HCT116 (cell line): ENCODE results near the gene QRICH2. TPM values are rescaled to one million over a fixed set of nuclear protein-coding genes. Genes with fewer than 3 reads are reported as not detected.

ENCODE experiments used
- ATAC-seq: fragments of 200-7000 bp; cut with Tn5 transposase; 2 replicates; pipeline ENCODE4 v1.9.1; 2020; ENCODE audit warnings: mild to moderate bottlenecking, moderate library complexity
- BruUV-seq: library from RNA; stranded (reverse); fragments of 400-500 nt; replicated peaks from 2 replicates; lab custom pipeline; 2021; lab: Mats Ljungman, UMichigan
- CTCF ChIA-PET: fragments of 300-600 bp; sonication (Branson Sonifier 250); formaldehyde crosslinking; loops from one replicate; lab custom pipeline; 2021; ENCODE audit warnings: antibody characterized with exemption; lab: Charles Lee
- POLR2A ChIA-PET: fragments of 300-600, 350-600 bp; sonication (Branson Sonifier 250); formaldehyde crosslinking; loops from one replicate; lab custom pipeline; 2021; ENCODE audit warnings: antibody characterized with exemption; lab: Charles Lee
- RAD21 ChIA-PET, 2 experiments: fragments of 300-600 bp; sonication (Branson Sonifier 250); formaldehyde crosslinking; loops; one replicate each; lab custom pipeline; 2023; ENCODE audit warnings: low total read pairs in 2 of 2; ENCODE audit not compliant: uncharacterized antibody in 2 of 2, unreplicated experiment in 2 of 2, low non-redundant PET in 1 of 2; lab: Charles Lee
- DNase-seq: peaks from one replicate; pipeline ENCODE4 v3.0.0-alpha.2; 2010; ENCODE audit warnings: low read depth, low spot score
- H2AFZ ChIP-seq: fragments of 200-600 bp; shearing (Covaris generic), sonication (generic); 2 replicates; pipeline ENCODE4 v1.6.1; 2017; ENCODE audit warnings: low read depth, mixed run types, mixed read lengths, antibody characterized with exemption, low read length; ENCODE audit not compliant: poor library complexity, severe bottlenecking
- H3K27ac ChIP-seq: 2 replicates; pipeline ENCODE4 v1.5.1; 2012; ENCODE audit warnings: low read depth, low read length
- H3K27me3 ChIP-seq: fragments of 200-600 bp; sonication (generic); 2 replicates; pipeline ENCODE4 v1.6.1; 2016; ENCODE audit warnings: mixed run types, low read length, mixed read lengths; ENCODE audit not compliant: insufficient read depth
- H3K36me3 ChIP-seq, 2 experiments: fragments of 200-500 bp in 1 of 2; fragments of 200-600 bp in 1 of 2; sonication (Bioruptor generic) in 1 of 2; sonication (generic) in 1 of 2; 2 replicates each; pipeline versions ENCODE4 v1.5.1 to v1.6.1; 2014 to 2016; ENCODE audit warnings: low read length in 2 of 2, inconsistent platforms in 1 of 2, mixed read lengths in 1 of 2, mixed run types in 1 of 2; ENCODE audit not compliant: insufficient read depth in 2 of 2, control insufficient read depth in 1 of 2
- H3K4me1 ChIP-seq, 2 experiments: fragments of 200-600 bp in 1 of 2; sonication (generic) in 1 of 2; 2 replicates each; pipeline versions ENCODE4 v1.5.1 to v1.6.1; 2012 to 2017; ENCODE audit warnings: low read length in 2 of 2, inconsistent platforms in 1 of 2, mild to moderate bottlenecking in 1 of 2, mixed read lengths in 1 of 2, mixed run types in 1 of 2, moderate library complexity in 1 of 2; ENCODE audit not compliant: insufficient read depth in 2 of 2, control insufficient read depth in 1 of 2
- H3K4me2 ChIP-seq: fragments of 200-600 bp; sonication (generic); 2 replicates; pipeline ENCODE4 v1.6.1; 2017; ENCODE audit warnings: mixed run types, low read length, mixed read lengths
- H3K4me3 ChIP-seq, 2 experiments: fragments of 200-600 bp in 1 of 2; sonication (generic) in 1 of 2; replicated peaks in 1 of 2; 2 replicates each; pipeline ENCODE4 v1.5.1; 2011 to 2016; ENCODE audit warnings: low read length in 2 of 2, control low read depth in 1 of 2, low read depth in 1 of 2, mild to moderate bottlenecking in 1 of 2, mixed read lengths in 1 of 2, mixed run types in 1 of 2
- H3K79me2 ChIP-seq: fragments of 200-600 bp; sonication (generic); 2 replicates; pipeline ENCODE4 v1.6.1; 2017; ENCODE audit warnings: mild to moderate bottlenecking, mixed run types, low read length, moderate library complexity, mixed read lengths; ENCODE audit not compliant: insufficient read depth
- H3K9ac ChIP-seq: fragments of 200-600 bp; sonication (generic); 2 replicates; pipeline ENCODE4 v1.6.1; 2016; ENCODE audit warnings: low read length, mixed read lengths
- H3K9me2 ChIP-seq: fragments of 200-600 bp; sonication (generic), shearing (Covaris generic); 2 replicates; pipeline ENCODE4 v1.6.1; 2017; ENCODE audit warnings: mixed run types, mild to moderate bottlenecking, moderate library complexity; ENCODE audit not compliant: insufficient read depth
- H3K9me3 ChIP-seq, 2 experiments: fragments of 200-500 bp in 1 of 2; fragments of 200-600 bp in 1 of 2; sonication (Bioruptor generic) in 1 of 2; sonication (generic) in 1 of 2; 2 replicates each; pipeline ENCODE4 v1.6.1; 2014 to 2017; ENCODE audit warnings: low read length in 2 of 2, mixed read lengths in 2 of 2, inconsistent platforms in 1 of 2, low read depth in 1 of 2, mild to moderate bottlenecking in 1 of 2, mixed run types in 1 of 2, moderate library complexity in 1 of 2; ENCODE audit not compliant: control insufficient read depth in 1 of 2, insufficient read depth in 1 of 2
- H4K20me1 ChIP-seq: fragments of 200-600 bp; sonication (generic), shearing (Covaris generic); 2 replicates; pipeline ENCODE4 v1.6.1; 2017; ENCODE audit warnings: mixed run types, mild to moderate bottlenecking, moderate library complexity; ENCODE audit not compliant: insufficient read depth
- CBX3 ChIP-seq: IDR thresholded peaks from 2 replicates; pipeline ENCODE4 v1.6.1; 2012; ENCODE audit warnings: low read depth
- CTCF ChIP-seq, 3 experiments: fragments of 200-600 bp in 1 of 3; sonication (generic) in 1 of 3; IDR thresholded peaks in 2 of 3; conservative IDR thresholded peaks in 1 of 3; 2 replicates each; pipeline ENCODE4 v1.5.1; 2012 to 2017; ENCODE audit warnings: low read depth in 2 of 3, low read length in 2 of 3, antibody characterized with exemption in 1 of 3, borderline replicate concordance in 1 of 3, control low read depth in 1 of 3, mild to moderate bottlenecking in 1 of 3, mixed read lengths in 1 of 3, mixed run types in 1 of 3, moderate library complexity in 1 of 3; ENCODE audit not compliant: insufficient read depth in 1 of 3
- EGR1 ChIP-seq: IDR thresholded peaks from 2 replicates; pipeline ENCODE4 v1.6.1; 2012; ENCODE audit warnings: low read depth
- ELF1 ChIP-seq: IDR thresholded peaks from 2 replicates; pipeline ENCODE4 v1.6.1; 2012; ENCODE audit warnings: low read depth, borderline replicate concordance
- FOSL1 ChIP-seq: IDR thresholded peaks from 2 replicates; pipeline ENCODE4 v1.6.1; 2012; ENCODE audit warnings: low read depth
- POLR2A ChIP-seq: IDR thresholded peaks from 2 replicates; pipeline ENCODE4 v1.7.0; 2011; ENCODE audit warnings: borderline replicate concordance; ENCODE audit not compliant: insufficient read depth, insufficient read length; ENCODE audit errors: extremely low read depth
- POLR2AphosphoS5 ChIP-seq: IDR thresholded peaks from 2 replicates; pipeline ENCODE4 v1.6.1; 2011; ENCODE audit warnings: mild to moderate bottlenecking, low read depth, low read length, moderate library complexity
- REST ChIP-seq: IDR thresholded peaks from 2 replicates; pipeline ENCODE4 v1.6.1; 2012; ENCODE audit warnings: low read depth
- SRF ChIP-seq: IDR thresholded peaks from 2 replicates; pipeline ENCODE4 v1.6.1; 2012; ENCODE audit warnings: low read depth
- ZNF274 ChIP-seq: fragments of 200-500 bp; sonication (Bioruptor generic); IDR thresholded peaks from 2 replicates; pipeline ENCODE4 v1.6.1; 2014; ENCODE audit warnings: mild to moderate bottlenecking, low read depth, low read length, inconsistent platforms
- intact Hi-C: fragments of 100-400 bp; cut with micrococcal nuclease; formaldehyde crosslinking; loops from 2 replicates; pipeline ENCODE4 v1.10.0; 2022
- total RNA-seq: library from RNA; stranded (reverse); gene quantifications from one replicate; pipeline ENCODE4 v1.2.1, GENCODE V29; 2021; ENCODE audit not compliant: unreplicated experiment

Gene QRICH2
- total RNA-seq, 1 experiment from 2014 or later, result 4.9 TPM

GRCh38 chr17:76273445-76274111 lies 34.5 kb downstream of the QRICH2 start:
- Histone ChIP-seq H3K9me3 (no peaks in the 10 kb centered on the region), H2AFZ (no peak overlapping the region)
- intact Hi-C loops, result no loop called here
- no peak for TF ChIP-seq ZNF274
- TF ChIP-seq CBX3, result no peak
- TF ChIP-seq, all 23 proteins: peak for 0
- Histone ChIP-seq H3K9ac (no peak overlapping the region), H3K4me1 (peaks cover 0 to 10% of the 10 kb centered on the region in 2 experiments; a peak in 2 of 4 replicates), H3K4me2 (no peak overlapping the region), H3K27me3 (no peaks in the 10 kb centered on the region), H3K27ac (no peak overlapping the region), H3K36me3 (peaks cover 0 to 15% of the 10 kb centered on the region in 2 experiments; a peak in 1 of 4 replicates), H3K9me2 (no peaks in the 10 kb centered on the region), H3K79me2 (no peaks in the 10 kb centered on the region; the same call in 1 of the 2 replicates), H4K20me1 (no peaks in the 10 kb centered on the region), H3K4me3 (no peak overlapping the region)
- ChIA-PET RAD21 (no interaction called here), POLR2A (interaction anchor here (0.6 to 1.3 kb wide), 3 partner anchors 9 to 248 kb away, joined by 3 to 5 read pairs (median 3); partner anchors contain the start of genes EXOC7 and UBALD2), CTCF (interaction anchor here (1.2 to 1.8 kb wide), 2 partner anchors 152 to 259 kb away, joined by 3 to 4 read pairs; no protein-coding TSS in a partner anchor)
- DNase-seq (no peak), ATAC-seq (no peak)
- no TSS peak for BruUV-seq

GRCh38 chr17:76272541-76273444 lies 35.3 kb downstream of the QRICH2 start:
- peaks cover 0 to 15% of the 10 kb centered on the region in 2 experiments; a peak in 2 of 4 replicates for H3K4me1 ChIP-seq
- POLR2A ChIA-PET, result no interaction called here
- CTCF ChIA-PET, result interaction anchor here (1.8 kb wide), 1 partner anchor 258 kb away, joined by 4 read pairs; no protein-coding TSS in a partner anchor
- intact Hi-C loops, result no loop called here
- peak; percentile 3; the same call in 1 of the 2 replicates for ATAC-seq
- RAD21 ChIA-PET, result no interaction called here
- BruUV-seq, result no TSS peak
- no peak overlapping the region for H3K4me2 ChIP-seq
- H4K20me1 ChIP-seq, result no peaks in the 10 kb centered on the region
- peaks cover 7% of the 10 kb centered on the region; the same call in 1 of the 2 replicates for H3K79me2 ChIP-seq
- no peaks in the 10 kb centered on the region for H3K9me3 ChIP-seq
- H3K9ac ChIP-seq, result no peak overlapping the region
- no peak overlapping the region; the same call in 1 of the 2 replicates for H3K27ac ChIP-seq
- TF ChIP-seq EGR1, result no peak
- TF ChIP-seq CBX3, result no peak
- no peak for TF ChIP-seq REST
- TF ChIP-seq ELF1, result no peak
- TF ChIP-seq POLR2AphosphoS5, result no peak
- no peak for TF ChIP-seq SRF
- TF ChIP-seq POLR2A, result no peak
- no peak for TF ChIP-seq FOSL1
- TF ChIP-seq CTCF (IDR thresholded peaks at IDR 0.05 in 2 of 3, conservative IDR thresholded peaks at IDR 0.05 in 1 of 3; ENCODE audit: borderline replicate concordance in 1 of 3, insufficient read depth in 1 of 3, low read depth in 2 of 3, low read length in 2 of 3), result no peak
- TF ChIP-seq, all 23 proteins: peak for 0
- Histone ChIP-seq H3K4me3 (no peak overlapping the region), H3K36me3 (peaks cover 3 to 18% of the 10 kb centered on the region in 2 experiments; a peak in 2 of 4 replicates), H3K27me3 (no peaks in the 10 kb centered on the region), H3K9me2 (no peaks in the 10 kb centered on the region), H2AFZ (no peak overlapping the region)
- no peak for DNase-seq
